ENCODE results near the gene MATR3.

GRCh38 chr5:139335811-139336210 lies 42.3 kb downstream of the MATR3 start:
- TF ChIP-seq CTCF (IDR thresholded peaks at IDR 0.05) (no peak), POLR2A (IDR thresholded peaks at IDR 0.05) (no peak)
